ENCODE results near the gene EFNA1. TPM values are rescaled to one million over a fixed set of nuclear protein-coding genes. Genes with fewer than 3 reads are reported as not detected.

The EFNA1 gene
- total and polyA plus RNA-seq, 7 donors, result 5.5 to 42.6 (median 15.0) TPM

DNA sequence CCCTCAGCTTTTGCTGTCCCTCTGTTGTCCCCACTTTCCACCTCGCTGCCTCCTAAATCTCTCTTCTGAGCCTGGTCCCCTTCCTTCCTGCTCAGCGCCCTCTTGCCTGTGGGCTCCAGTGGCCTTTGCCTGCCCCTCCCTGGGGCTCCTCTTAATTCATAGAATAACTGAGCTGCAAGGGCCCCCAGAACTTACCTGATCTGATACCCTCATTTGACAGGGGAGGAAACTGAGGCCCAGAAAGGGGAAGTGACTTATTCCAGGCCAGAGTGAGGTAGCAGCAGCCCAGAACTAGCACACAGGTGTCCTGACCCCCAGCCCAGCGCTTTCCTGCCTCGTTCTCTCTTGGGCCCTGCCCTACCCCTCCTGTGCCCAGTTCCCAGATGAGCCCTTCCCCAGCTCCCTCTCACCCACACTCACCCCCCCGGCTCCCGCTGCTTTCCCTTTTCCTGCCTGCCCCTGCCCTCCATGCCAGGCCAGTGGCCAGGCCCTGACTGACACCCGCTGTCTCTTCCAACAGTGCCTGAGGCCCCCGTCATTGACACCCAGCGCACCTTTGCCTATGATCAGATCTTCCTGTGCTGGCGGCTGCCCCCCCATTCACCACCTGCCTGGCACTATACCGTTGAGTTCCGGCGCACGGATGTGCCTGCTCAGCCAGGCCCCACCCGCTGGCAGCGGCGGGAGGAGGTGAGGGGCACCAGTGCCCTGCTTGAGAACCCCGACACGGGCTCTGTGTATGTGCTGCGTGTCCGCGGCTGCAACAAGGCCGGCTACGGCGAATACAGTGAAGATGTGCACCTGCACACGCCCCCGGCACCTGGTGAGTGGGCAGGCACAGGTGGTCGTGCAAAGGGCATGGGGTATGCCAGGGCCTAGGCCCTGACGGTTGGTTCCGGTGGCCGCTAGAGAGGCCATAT lies 51.7 kb downstream of the EFNA1 start:
- no peak for ATAC-seq
- 91 to 95% (median 94%) methylated on average over 29 to 31 of the region's 31 CpGs for WGBS, 3 donors
- intact Hi-C loops (cut with DNase I), result loop anchor here (5.0 kb wide), 1 partner anchor 48 kb away; no protein-coding TSS in a partner anchor
- H3K27me3 ChIP-seq (ENCODE audit: insufficient read depth in 3 of 3, low read length in 2 of 3), result peaks cover 0 to 8% (median 5%) of the 10 kb centered on the region in 3 donors
- no peaks in the 10 kb centered on the region for H3K36me3 ChIP-seq (ENCODE audit: insufficient read depth in 1 of 2, low read depth in 1 of 2)
- DNase-seq, result peak in 1 of 2 donors; percentile 31
- no peak overlapping the region for H3K27ac ChIP-seq
- no peaks in the 10 kb centered on the region for H3K9me3 ChIP-seq
- H3K4me1 ChIP-seq, result no peaks in the 10 kb centered on the region
- TF ChIP-seq, protein P1, sequence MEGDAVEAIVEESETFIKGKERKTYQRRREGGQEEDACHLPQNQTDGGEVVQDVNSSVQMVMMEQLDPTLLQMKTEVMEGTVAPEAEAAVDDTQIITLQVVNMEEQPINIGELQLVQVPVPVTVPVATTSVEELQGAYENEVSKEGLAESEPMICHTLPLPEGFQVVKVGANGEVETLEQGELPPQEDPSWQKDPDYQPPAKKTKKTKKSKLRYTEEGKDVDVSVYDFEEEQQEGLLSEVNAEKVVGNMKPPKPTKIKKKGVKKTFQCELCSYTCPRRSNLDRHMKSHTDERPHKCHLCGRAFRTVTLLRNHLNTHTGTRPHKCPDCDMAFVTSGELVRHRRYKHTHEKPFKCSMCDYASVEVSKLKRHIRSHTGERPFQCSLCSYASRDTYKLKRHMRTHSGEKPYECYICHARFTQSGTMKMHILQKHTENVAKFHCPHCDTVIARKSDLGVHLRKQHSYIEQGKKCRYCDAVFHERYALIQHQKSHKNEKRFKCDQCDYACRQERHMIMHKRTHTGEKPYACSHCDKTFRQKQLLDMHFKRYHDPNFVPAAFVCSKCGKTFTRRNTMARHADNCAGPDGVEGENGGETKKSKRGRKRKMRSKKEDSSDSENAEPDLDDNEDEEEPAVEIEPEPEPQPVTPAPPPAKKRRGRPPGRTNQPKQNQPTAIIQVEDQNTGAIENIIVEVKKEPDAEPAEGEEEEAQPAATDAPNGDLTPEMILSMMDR (IDR thresholded peaks at IDR 0.05), result no peak
- H3K4me3 ChIP-seq, result no peak overlapping the region

DNA sequence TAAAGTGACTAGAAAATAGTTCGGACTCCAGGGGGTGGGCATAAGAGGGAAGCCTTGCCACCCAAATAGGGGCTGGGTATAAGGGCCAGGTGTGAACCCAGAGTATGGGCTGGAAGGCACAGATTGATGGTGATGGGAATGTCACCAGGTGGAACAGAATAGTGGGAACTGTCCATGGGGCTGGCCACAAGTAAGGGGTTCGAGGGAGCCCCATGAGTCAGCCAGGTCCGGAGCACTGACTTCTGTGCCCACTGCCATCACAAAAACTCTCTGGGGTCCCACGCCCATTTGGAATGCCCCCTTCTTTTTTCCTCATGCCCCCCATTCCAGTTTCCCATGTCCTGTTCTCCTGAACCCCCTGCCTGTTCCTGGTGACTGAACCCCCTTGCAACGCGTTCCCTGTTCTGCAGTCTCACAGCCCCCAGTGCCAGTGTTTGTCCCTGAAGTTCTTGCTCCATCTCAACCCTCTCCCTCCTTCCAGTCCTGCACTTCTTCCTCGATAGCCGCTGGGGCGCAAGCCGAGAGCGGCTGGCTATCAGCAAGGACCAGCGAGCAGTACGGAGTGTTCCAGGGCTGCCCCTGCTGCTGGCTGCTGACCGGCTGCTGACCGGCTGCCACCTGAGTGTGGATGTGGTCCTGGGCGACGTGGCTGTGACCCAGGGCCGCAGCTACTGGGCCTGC lies 53.8 kb downstream of the EFNA1 start:
- Histone ChIP-seq H3K4me3 (no peak overlapping the region), H3K9me3 (no peaks in the 10 kb centered on the region), H3K4me1 (peaks cover 10% of the 10 kb centered on the region), H3K36me3 (ENCODE audit: insufficient read depth in 1 of 2, low read depth in 1 of 2) (no peaks in the 10 kb centered on the region), H3K27ac (no peak overlapping the region), H3K27me3 (ENCODE audit: insufficient read depth in 3 of 3, low read length in 2 of 3) (no peaks in the 10 kb centered on the region)
- WGBS, 3 donors, result 89 to 92% (median 92%) methylated on average over 17 to 18 of the region's 18 CpGs
- DNase-seq (no peak), ATAC-seq (no peak)
- TF ChIP-seq, protein P1 (IDR thresholded peaks at IDR 0.05), result no peak
- intact Hi-C loops (cut with DNase I), result no loop called here

DNA sequence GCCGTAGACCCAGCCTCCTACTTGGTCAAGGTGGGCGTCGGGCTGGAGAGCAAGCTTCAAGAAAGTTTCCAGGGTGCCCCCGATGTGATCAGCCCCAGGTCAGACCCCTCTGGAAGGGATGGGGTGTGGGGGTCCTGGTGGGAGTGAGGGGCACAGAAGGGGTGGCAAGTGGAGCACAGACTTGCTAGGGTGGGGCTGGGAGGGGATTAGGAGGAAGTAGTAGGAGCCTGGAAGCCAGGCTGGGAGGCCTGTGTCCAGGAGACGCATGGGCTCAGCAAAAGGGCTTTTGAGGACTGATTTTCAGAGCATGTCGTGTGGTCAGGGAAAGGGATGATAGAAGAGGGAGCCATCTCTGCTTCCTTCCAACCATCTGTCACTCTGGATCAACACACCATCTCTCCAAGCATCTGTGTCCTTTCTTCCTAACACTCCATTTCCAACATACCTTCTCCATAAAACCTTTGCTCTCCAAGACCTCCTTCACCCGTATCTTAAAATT lies 54.4 kb downstream of the EFNA1 start:
- no peak for DNase-seq
- H3K36me3 ChIP-seq (ENCODE audit: insufficient read depth in 1 of 2, low read depth in 1 of 2), result no peaks in the 10 kb centered on the region
- intact Hi-C loops (cut with DNase I), result no loop called here
- H3K9me3 ChIP-seq, result no peaks in the 10 kb centered on the region
- TF ChIP-seq, protein P1 (IDR thresholded peaks at IDR 0.05), result no peak
- no peak overlapping the region for H3K4me3 ChIP-seq
- H3K4me1 ChIP-seq, result peaks cover 10% of the 10 kb centered on the region
- no peaks in the 10 kb centered on the region for H3K27me3 ChIP-seq (ENCODE audit: insufficient read depth in 3 of 3, low read length in 2 of 3)
- 83 to 90% (median 85%) methylated on average over 7 of the region's 7 CpGs for WGBS, 3 donors
- no peak for ATAC-seq
- H3K27ac ChIP-seq, result no peak overlapping the region

DNA sequence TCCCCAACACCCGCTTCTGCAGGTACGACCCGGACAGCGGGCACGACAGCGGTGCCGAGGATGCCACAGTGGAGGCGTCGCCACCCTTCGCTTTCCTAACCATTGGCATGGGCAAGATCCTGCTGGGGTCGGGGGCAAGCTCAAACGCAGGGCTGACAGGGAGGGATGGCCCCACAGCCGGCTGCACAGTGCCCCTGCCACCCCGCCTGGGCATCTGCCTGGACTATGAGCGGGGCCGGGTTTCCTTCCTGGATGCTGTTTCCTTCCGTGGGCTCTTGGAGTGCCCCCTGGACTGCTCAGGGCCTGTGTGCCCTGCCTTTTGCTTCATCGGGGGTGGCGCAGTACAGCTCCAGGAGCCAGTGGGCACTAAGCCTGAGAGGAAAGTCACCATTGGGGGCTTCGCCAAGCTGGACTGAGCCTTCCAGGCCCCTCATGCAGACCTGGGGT lies 56.1 kb downstream of the EFNA1 start:
- Histone ChIP-seq H3K36me3 (ENCODE audit: insufficient read depth in 1 of 2, low read depth in 1 of 2) (no peaks in the 10 kb centered on the region), H3K9me3 (no peaks in the 10 kb centered on the region), H3K27me3 (ENCODE audit: insufficient read depth in 3 of 3, low read length in 2 of 3) (no peaks in the 10 kb centered on the region), H3K4me1 (peaks cover 10% of the 10 kb centered on the region), H3K4me3 (no peak overlapping the region), H3K27ac (no peak overlapping the region)
- intact Hi-C loops (cut with DNase I), result no loop called here
- 80 to 84% (median 82%) methylated on average over 19 to 20 of the region's 20 CpGs for WGBS, 3 donors
- TF ChIP-seq, protein P1 (IDR thresholded peaks at IDR 0.05), result no peak
- ATAC-seq, result no peak
- peak in 1 of 2 donors; percentile 42 for DNase-seq

Data from psoas muscle (tissue), 8 donors.